HL-60 (cell line): Measurements from ENCODE around the gene FUZ.

ENCODE experiments used
- CTCF ChIP-seq: IDR thresholded peaks from one replicate; pipeline ENCODE4 v1.5.1; 2011; ENCODE audit warnings: low read length, control low read depth, inconsistent platforms; ENCODE audit not compliant: insufficient read depth
- GABPA ChIP-seq: IDR thresholded peaks from 2 replicates; pipeline ENCODE4 v1.6.1; 2012; ENCODE audit warnings: low read depth
- POLR2AphosphoS5 ChIP-seq: IDR thresholded peaks from 2 replicates; pipeline ENCODE4 v1.6.1; 2012; ENCODE audit warnings: low read depth
- REST ChIP-seq: IDR thresholded peaks from 2 replicates; pipeline ENCODE4 v1.6.1; 2012; ENCODE audit warnings: low read depth; ENCODE audit not compliant: insufficient replicate concordance
- SPI1 ChIP-seq: IDR thresholded peaks from 2 replicates; pipeline ENCODE4 v1.6.1; 2012; ENCODE audit warnings: low read depth, mild to moderate bottlenecking, borderline replicate concordance

- TF ChIP-seq CTCF (no peak), GABPA (no peak), POLR2AphosphoS5 (no peak), REST (no peak), SPI1 (peak; percentile 72; the same call in 1 of the 2 replicates)
These were observed 31.7 kb downstream of the FUZ start for GRCh38 chr19:49781394-49781793.
